DMS 273 treated with DMSO at 0.1 percent for 48 hours (cell line): ENCODE measurements around the gene NTRK2.
A peak's percentile ranks its signal among the peaks of the same experiment; 100 is the strongest.

Experiments
- DNase-seq: peaks from one replicate; lab custom pipeline; 2025; lab: John Stamatoyannopoulos, UW

Gene NTRK2

GRCh38 chr9:84940294-84940693 lies 270.8 kb downstream of the NTRK2 start:
- DNase-seq = no peak

DNA sequence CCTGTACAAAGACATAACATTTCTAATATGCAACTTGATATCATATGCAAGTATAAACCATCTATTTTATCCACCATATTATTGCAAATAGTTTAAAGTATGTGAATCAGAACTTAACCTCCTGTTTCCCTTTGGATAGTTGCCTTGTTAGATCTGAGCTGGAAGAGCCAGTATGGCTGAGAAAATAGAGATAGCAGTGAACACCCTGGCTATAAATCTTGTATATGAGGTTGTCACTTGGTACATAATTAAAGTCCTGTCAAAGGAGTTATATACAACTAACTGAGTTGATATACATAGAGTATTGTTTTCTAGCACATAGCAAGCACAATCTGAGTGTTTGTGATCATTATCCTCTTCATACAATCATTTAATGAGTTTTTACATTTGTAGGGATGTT lies 272.3 kb downstream of the NTRK2 start:
- no peak for DNase-seq

DNA sequence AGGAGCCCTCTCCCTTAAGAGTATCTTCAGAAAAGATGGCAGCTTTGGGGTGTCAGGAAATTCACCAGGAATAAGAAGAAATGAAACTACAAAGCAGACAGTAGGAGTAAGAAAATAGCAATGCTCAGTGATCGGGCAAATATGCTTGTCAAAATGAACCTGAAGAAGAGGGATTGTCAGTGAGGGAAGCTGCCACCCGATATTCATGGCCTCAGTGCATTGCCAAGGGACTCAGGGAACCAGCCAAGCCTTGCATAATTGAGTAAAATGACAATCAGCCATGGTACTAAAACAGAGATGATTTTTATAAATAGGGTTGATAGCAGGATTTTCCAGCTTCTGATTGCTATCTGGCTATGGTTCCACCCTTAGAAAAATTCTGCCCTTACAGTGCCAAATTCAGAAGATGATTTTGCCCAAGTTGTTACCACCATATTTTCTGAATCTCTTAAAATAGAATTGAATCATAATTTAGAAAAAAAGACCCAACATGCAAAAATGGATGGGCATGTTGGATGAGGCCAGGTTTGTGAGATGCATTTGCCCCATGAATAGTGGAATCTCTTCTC lies 274.0 kb downstream of the NTRK2 start:
- no peak for DNase-seq

DNA sequence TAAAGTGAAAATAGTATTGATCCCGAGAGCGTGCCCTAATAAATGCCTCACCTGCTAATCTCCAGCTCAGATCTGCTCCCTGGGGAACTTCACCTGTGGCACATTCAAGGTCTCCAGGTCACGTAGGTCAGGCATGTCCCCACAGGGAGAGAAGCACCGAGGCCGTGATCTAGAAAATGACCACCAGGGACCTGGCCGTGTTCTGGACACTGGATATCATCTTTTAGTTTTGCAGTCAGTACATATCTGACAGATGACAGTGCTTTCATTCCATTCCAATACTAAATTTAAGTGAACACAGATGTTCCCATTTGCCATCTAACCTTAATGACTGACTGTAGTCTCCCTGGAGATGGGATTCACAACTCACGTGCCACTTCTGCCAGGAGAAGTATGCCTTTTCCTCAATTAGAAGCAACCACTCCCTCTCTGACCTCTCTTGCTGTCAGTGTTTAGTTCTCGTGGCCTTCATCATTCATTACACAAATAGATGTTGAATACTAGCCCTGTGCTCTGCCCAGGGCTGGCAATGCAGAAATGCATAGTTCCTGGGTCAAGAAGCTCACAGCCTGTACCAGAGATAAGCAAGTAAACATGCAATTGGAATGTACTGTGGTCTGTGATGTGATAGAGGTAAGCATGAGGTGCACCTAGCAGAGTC lies 276.5 kb downstream of the NTRK2 start:
- no peak for DNase-seq

GRCh38 chr9:84947412-84947972 lies 278.0 kb downstream of the NTRK2 start:
- DNase-seq = no peak

DNA sequence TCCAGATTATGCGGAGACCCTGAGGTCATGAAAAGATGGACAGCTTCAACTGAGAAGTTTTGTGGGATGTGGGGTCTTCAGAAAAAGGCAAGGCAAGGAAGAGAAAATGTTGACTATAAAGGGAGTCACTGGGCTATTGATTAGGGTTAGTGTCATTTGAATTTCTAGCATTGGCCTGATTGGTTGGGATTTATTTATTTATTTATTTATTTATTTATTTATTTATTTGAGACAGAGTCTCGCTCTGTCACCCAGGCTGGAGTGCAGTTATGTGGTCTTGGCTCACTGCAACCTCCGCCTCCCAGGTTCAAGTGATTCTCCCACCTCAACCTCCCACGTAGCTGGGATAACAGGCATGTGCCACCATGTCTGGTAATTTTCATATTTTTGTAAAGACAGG lies 279.7 kb downstream of the NTRK2 start:
- DNase-seq = no peak

DNA sequence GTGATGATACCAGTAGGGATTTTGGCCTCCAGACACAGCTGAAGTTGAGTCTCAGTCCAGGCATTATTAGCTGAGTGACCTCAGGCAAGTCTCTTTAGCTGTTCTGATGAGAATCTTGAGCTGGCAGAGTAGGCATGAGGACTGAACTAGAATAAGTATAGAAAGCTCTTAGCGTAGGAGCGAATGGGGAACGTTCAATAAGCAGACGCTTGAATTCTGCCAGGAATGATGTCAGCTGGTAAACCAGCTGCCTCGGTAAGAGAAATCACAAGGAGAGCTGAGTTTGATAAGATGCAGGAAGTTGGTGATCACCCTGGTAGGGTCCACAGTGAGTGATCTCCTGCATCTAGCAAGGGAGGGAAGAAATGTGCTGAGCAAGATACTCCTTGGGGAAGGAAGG lies 280.4 kb downstream of the NTRK2 start:
- DNase-seq = no peak

- no peak for DNase-seq
Measured at GRCh38 chr9:84950879-84951811, 281.6 kb downstream of the NTRK2 start.

DNA sequence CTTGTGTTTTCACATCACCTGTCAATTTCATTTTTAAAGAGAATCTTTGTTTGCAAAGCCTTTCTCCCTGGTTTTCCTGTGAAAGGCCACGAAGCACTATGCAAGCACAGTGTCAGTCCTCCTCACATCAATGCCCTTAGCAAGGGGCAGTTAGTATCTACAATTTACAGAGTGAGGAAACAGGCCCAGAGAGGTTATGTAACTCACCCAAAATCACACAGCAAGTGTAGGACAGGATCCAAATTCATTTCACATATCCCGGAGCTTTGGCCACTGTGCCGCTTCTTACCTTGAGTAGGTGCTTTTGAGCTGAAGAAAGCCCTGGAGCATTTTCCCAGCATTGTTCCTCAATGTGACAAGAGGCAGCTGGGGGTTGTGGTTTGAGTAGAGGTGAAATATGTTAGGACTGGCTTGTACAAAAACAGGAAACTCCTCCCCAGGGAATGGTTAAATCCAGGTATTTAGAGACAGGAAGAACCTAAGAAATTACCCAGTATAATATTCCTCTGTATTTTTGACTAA lies 283.8 kb downstream of the NTRK2 start:
- no peak for DNase-seq

GRCh38 chr9:84953797-84954705 lies 284.5 kb downstream of the NTRK2 start:
- DNase-seq = peak; percentile 7

DNA sequence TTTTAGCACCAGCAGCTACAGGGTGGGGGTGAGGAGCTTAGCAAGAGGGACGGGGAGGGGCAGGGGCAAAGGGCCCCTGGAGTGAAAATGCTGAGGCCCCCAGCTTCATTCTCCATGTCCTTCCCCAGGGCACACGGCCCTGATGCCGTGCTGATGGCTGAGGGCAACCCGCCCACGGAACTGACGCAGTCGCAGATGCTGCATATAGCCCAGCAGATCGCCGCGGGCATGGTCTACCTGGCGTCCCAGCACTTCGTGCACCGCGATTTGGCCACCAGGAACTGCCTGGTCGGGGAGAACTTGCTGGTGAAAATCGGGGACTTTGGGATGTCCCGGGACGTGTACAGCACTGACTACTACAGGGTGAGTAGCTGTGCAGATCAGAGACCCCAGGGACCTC lies 285.6 kb downstream of the NTRK2 start:
- DNase-seq = no peak

DNA sequence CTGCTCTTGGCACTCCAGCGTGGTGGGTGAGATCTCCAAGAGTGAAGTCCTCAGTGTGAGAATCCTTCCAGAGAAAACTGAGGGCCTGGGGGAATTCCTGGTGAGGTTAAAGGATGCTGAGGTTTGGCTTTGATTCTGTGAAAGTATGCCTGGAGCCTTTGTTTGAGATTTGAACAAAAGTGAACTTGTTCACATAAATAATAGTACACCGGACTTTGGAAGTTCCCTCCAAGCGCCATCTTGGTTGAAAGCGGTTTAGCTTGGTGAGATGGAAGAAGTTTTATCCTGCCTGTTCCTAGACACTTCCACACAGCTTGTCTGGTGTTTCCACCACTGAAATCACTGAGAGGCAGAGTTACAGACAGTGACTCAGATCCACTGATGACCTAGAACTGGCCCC lies 286.4 kb downstream of the NTRK2 start:
- DNase-seq = no peak

- no peak for DNase-seq
Measured at GRCh38 chr9:84959339-84959738, 289.8 kb downstream of the NTRK2 start.

GRCh38 chr9:84966876-84967830 lies 297.6 kb downstream of the NTRK2 start:
- DNase-seq = no peak

DNA sequence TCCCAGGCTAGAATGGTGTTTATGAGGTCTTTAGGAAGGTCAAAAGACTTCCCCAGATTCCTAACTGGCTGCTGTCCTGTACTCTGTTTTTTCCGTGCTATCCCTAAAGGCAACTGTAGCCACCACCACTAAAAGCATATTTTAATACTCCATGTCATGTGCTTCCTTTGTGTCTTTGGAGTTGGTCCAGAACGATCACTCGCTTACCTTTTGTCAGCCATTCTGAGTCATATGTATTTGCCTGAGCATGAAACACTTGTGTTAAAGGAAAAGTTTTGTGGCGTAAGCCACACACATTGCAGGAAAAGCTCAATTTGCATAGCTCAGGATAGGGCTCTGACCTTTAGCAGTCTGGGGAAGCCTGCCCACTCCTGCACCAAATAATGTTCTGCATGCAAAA lies 299.6 kb downstream of the NTRK2 start:
- no peak for DNase-seq

GRCh38 chr9:84969736-84970135 lies 300.2 kb downstream of the NTRK2 start:
- no peak for DNase-seq

GRCh38 chr9:84970432-84970831 lies 300.9 kb downstream of the NTRK2 start:
- DNase-seq = no peak

DNA sequence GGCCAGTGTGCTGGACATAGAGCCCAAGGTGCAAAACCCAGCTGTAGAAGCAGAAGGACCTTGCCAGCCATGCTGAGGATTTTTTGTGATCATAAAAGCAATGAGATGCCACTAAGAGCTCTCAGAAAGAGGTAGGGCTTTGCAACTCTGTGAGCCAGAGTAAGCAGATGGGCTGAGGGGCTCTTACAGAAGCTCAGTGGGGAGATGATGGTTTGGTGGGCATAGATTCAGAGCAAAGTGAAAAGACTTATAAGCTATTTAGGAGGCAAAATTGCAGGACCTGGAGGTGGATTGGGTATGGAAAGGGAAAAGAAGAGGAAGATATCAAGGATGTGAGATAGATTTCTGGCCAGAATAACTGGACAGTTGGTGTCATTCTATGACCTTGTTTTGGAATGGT lies 302.0 kb downstream of the NTRK2 start:
- no peak for DNase-seq

- no peak for DNase-seq
Measured at GRCh38 chr9:84974258-84974657, 304.7 kb downstream of the NTRK2 start.

DNA sequence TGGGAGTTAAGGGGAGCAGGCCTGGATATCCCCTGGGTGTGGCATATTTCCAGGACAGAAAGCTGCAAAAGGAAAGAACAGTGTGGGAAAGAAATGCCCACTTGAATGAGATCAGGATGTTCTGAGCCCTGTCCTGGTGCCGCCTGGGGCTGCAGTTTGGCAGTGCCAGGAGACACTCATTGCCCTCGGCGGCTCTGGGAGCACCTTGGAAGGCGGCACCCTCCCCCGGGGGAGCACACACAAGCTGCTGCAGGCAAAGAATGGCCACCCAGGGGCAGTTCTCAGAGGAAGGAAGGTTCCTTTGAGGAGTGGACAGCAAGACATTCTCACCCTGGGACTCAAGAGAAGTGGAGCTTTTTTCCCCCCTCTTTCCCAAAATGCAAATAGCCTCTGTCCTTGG lies 305.3 kb downstream of the NTRK2 start:
- no peak for DNase-seq
